Smooth muscle cell of trachea (primary cell): ENCODE measurements around the gene CTF1. TPM values are rescaled to one million over a fixed set of nuclear protein-coding genes. Genes with fewer than 3 reads are reported as not detected.

Experiments used
- total RNA-seq: library from RNA; depleted of rRNA; stranded (reverse); fragments of >200 nt; gene quantifications from 2 replicates; pipeline ENCODE4 v1.2.1, GENCODE V29; 2014

CTF1 gene
- total RNA-seq = 3.3 and 6.1 TPM in 2 replicates

GRCh38 chr16:30896261-30896888 lies at the start of gene CTF1:
Gene CTF1 (plus strand): TSS chr16:30896614. CDS start chr16:30896644, 30 bp downstream.

GRCh38 chr16:30893744-30894539 lies 2.5 kb upstream of the CTF1 start, which contains the start of gene BCL7C:
Gene BCL7C (minus strand): TSS chr16:30894077. CDS start chr16:30893944, 133 bp downstream.

GRCh38 chr16:30923554-30924075 lies 27.2 kb downstream of the CTF1 start, which contains the start of gene FBXL19:
Gene FBXL19 (plus strand): TSS chr16:30923572. CDS start chr16:30925755, 2,183 bp downstream.

GRCh38 chr16:30948667-30949649 lies 52.5 kb downstream of the CTF1 start, which contains the start of gene ORAI3:
Gene ORAI3 (plus strand): TSS chr16:30949068. CDS start chr16:30949290, 222 bp downstream.

Other genes starting within 250 kb of the CTF1 start
- 4.8 and 8.8 TPM in 2 replicates for gene PRR14, start 245.7 kb upstream of the CTF1 start, total RNA-seq
- gene FBRS, start 238.2 kb upstream of the CTF1 start, total RNA-seq = 23.2 and 24.4 TPM in 2 replicates
- gene SRCAP, start 197.4 kb upstream of the CTF1 start, total RNA-seq = 26.8 and 30.9 TPM in 2 replicates
- 20.5 and 26.9 TPM in 2 replicates for gene PHKG2, start 148.2 kb upstream of the CTF1 start, total RNA-seq
- gene CFAP119, start 134.6 kb upstream of the CTF1 start, total RNA-seq = 0.66 and 2.9 TPM in 2 replicates
- 81.9 and 103 TPM in 2 replicates for gene RNF40, start 134.3 kb upstream of the CTF1 start, total RNA-seq
- 10.5 and 14.7 TPM in 2 replicates for gene ZNF629, start 109.4 kb upstream of the CTF1 start, total RNA-seq
- gene BCL7C, start 2.5 kb upstream of the CTF1 start, total RNA-seq = 40.5 and 50.5 TPM in 2 replicates
- 21.1 and 28.4 TPM in 2 replicates for gene FBXL19, start 27.0 kb downstream of the CTF1 start, total RNA-seq
- gene ORAI3, start 52.5 kb downstream of the CTF1 start, total RNA-seq = 59.5 and 97.1 TPM in 2 replicates
- gene SETD1A, start 61.1 kb downstream of the CTF1 start, total RNA-seq = 3.8 and 7.1 TPM in 2 replicates
- gene HSD3B7, start 88.6 kb downstream of the CTF1 start, total RNA-seq = 49.7 and 76.7 TPM in 2 replicates
- gene STX1B, start 114.0 kb downstream of the CTF1 start, total RNA-seq = 2.6 and 3.6 TPM in 2 replicates
- 27.5 and 32.3 TPM in 2 replicates for gene STX4, start 136.9 kb downstream of the CTF1 start, total RNA-seq
- 11.1 and 12.7 TPM in 2 replicates for gene ZNF668, start 177.6 kb downstream of the CTF1 start, total RNA-seq
- gene ZNF646, start 177.8 kb downstream of the CTF1 start, total RNA-seq = 13.5 and 22.7 TPM in 2 replicates
- 2.5 and 2.8 TPM in 2 replicates for gene PRSS53, start 192.3 kb downstream of the CTF1 start, total RNA-seq
- 128 and 152 TPM in 2 replicates for gene VKORC1, start 198.2 kb downstream of the CTF1 start, total RNA-seq
- gene BCKDK, start 211.8 kb downstream of the CTF1 start, total RNA-seq = 26.5 and 39.5 TPM in 2 replicates
- gene KAT8, start 221.1 kb downstream of the CTF1 start, total RNA-seq = 37.2 and 39.0 TPM in 2 replicates
- not detected in 2 replicates for gene PRSS8, start 239.1 kb downstream of the CTF1 start, total RNA-seq